ENCODE measurements around the gene PRAMEF5.
"Not testable (repeated sequence)": the region's sequence is repeated elsewhere in the genome, so short reads cannot be mapped to it uniquely, and the experiment has no call there.

DNA sequence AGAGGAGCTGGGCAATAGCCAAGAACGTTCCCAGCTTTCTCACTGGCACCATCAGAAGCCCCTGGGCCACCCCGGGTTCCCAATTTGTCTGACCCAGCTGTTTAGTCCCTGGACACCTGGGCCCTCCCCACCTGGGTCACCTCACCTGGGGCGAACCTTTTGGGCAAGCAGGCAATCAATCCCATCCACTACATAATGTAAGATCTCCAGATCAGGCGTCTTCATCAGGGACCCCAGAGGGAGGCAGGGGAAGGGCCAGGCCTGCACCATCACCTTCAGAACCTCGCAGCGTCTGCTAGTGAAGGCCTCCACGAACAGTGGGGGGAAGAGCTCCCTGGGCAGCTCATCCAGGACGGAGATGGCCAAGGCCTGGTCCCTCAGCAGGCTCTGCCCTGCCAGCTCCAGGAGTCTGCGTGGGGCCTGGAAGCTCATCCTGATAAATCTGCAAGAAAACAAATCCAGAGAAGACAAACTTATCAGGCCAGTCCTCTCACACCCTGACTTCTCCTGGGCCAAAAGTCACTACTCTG lies 28.3 kb upstream of the PRAMEF5 start, which contains the start of gene PRAMEF18:
- TF ChIP-seq POLR2A (IDR thresholded peaks at IDR 0.05; ENCODE audit: low read length); CTCF (IDR thresholded peaks at IDR 0.05); REST (IDR thresholded peaks at IDR 0.05); PBX3 (IDR thresholded peaks at IDR 0.05); FOSL2 (IDR thresholded peaks at IDR 0.05); FOSL2 (CRISPR knock-in tag; IDR thresholded peaks at IDR 0.05); RAD21 (conservative IDR thresholded peaks at IDR 0.05 in 1 of 2, IDR thresholded peaks at IDR 0.05 in 1 of 2); PHF8 (IDR thresholded peaks at IDR 0.05; ENCODE audit: borderline replicate concordance, low read depth): not testable (repeated sequence)
- TF ChIP-seq, protein P1, sequence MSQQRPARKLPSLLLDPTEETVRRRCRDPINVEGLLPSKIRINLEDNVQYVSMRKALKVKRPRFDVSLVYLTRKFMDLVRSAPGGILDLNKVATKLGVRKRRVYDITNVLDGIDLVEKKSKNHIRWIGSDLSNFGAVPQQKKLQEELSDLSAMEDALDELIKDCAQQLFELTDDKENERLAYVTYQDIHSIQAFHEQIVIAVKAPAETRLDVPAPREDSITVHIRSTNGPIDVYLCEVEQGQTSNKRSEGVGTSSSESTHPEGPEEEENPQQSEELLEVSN (IDR thresholded peaks at IDR 0.05; ENCODE audit: borderline replicate concordance, low read depth), result not testable (repeated sequence)
